ENCODE data around the gene DPYSL4.

DNA sequence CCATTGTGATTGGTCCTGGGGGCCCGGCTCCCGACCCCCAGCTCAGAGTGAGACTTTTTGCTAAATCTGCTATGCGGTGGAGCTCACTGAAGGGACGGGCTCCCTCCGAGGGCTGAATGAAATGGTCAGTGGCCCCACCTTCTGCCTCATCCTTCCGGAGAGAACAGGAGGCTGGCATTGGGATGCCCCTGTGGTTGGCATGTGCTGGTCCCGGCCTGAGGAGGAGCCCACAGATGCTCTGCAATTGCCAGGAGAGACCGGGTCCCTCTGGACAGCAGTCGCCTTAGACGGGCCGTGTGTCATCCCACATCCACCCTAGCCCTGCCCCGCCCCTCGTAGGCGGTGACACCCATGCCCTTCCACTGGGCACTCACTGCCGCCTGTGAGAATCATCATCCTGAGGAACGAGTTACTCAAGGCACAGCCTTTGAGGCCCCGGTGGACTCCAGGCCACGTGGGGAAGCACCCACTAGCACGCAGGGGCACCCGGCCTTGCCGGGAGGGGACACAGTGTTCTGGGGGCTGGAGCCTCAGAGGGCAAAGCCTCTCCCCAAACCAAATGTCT is 21.2 kb upstream of the DPYSL4 start:
- TF ChIP-seq, protein P1, sequence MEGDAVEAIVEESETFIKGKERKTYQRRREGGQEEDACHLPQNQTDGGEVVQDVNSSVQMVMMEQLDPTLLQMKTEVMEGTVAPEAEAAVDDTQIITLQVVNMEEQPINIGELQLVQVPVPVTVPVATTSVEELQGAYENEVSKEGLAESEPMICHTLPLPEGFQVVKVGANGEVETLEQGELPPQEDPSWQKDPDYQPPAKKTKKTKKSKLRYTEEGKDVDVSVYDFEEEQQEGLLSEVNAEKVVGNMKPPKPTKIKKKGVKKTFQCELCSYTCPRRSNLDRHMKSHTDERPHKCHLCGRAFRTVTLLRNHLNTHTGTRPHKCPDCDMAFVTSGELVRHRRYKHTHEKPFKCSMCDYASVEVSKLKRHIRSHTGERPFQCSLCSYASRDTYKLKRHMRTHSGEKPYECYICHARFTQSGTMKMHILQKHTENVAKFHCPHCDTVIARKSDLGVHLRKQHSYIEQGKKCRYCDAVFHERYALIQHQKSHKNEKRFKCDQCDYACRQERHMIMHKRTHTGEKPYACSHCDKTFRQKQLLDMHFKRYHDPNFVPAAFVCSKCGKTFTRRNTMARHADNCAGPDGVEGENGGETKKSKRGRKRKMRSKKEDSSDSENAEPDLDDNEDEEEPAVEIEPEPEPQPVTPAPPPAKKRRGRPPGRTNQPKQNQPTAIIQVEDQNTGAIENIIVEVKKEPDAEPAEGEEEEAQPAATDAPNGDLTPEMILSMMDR (IDR thresholded peaks at IDR 0.05): no peak
- TF ChIP-seq POLR2A (IDR thresholded peaks at IDR 0.05): no peak

All from right lobe of liver (tissue), 4 donors.